SK-N-DZ (cell line): Measurements from ENCODE around the gene CDK6.

Experiments
- DNase-seq: peaks from one replicate; pipeline ENCODE4 v3.0.0-alpha.2; 2015; ENCODE audit warnings: low spot score

Gene CDK6

DNA sequence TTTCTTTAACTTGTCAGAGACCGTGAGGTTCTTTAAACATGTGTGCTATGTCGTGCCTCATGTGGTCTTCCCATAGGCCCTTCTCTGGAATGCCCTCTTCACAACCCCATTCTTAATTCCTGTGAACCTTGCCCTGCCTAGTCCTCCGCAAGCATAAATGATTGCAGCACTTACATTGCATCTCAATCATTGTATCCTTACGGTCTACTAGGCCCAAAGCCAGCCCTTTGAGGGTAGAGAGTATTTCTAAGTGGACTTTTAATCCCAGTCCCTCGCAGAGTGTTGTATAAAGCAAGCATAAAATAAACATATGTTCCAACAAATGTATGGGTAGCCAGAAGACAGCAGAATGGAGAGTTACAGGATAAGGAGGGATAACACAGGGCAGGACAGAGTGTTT lies 154.0 kb downstream of the CDK6 start:
- DNase-seq = no peak

DNA sequence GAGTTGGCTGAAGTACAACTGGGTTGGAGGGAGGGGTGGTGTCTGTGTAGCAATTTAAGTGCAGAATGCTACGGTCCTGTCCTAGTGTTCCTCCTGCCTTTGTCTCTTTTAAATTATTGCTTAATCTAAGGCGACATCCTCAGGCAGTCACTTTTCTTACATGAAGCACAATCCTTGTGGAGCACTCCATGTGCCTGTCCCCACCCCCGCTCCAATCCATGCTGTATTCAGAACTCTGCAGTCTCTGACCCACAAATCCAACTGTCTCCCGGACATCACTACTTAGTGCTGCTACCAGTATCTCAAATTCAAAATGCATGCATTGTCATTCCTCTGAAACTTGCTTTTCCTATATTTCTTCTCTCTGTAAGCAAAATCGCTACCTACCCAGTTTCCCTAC lies 154.7 kb downstream of the CDK6 start:
- no peak for DNase-seq

DNA sequence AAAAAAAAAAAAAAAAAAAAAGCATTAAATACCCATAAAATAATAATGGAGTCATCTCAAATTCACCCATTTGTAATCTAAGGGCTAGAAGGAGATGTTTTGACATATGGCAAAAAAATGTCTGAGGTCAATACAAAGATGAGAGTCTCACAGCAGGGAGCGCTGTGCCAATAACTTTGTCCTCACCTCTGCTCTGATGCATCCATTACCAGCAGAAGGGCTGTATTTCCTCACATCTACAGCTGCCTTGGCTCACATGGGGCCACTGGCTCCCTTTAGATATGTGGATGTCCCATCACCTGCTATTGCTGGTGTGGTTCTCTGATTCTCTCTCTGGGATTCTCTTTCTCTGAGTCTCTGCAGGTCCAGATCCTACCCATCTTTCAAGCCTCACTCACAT lies 155.9 kb downstream of the CDK6 start:
- DNase-seq = no peak

DNA sequence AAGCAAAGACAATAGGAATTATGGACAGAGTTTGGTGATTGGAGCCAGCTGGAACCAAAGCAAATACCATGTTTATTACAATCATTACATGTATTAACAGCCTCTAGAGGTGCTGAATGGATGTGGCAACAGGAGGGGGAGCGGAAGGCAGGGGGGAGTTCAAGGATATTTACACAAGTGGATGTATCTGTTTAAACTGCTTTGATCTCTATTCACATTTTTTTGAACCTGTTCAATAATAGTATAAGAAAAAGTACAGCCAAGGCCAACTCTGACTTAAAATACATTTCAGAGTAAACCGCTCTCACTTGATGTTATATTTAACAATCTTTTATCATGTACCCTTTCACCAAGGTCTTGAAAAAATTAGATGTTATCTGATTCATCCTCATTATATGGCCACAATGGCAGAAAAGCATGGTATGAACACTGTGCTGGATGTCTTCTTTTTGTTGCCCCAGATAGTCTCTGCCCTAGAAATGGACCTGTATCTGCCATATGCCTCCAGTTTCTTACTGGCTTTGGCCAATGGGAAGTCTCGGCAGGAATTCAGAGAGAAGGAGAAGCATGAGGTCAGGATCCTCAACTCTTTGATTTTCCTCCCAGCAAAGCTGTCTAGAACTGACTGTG lies 158.0 kb downstream of the CDK6 start:
- DNase-seq = no peak

DNA sequence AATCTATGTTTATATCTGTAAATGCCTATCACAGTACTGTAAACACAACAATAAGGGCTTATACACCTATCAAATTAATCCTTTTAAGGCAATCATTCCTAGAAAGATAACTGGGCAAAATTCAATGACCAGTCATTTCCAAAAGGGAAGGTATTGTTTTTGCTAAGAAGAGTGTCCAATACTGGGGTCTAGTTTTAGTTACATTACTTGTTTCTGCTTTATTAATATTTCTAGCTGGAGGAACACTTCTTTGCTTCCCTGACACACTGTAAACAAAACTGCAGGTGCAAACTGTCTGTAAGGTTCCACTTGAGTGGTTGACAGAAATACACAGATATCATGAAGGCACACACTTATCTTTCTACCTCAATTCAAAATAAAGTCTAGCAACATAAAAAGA lies 162.0 kb downstream of the CDK6 start:
- no peak for DNase-seq

DNA sequence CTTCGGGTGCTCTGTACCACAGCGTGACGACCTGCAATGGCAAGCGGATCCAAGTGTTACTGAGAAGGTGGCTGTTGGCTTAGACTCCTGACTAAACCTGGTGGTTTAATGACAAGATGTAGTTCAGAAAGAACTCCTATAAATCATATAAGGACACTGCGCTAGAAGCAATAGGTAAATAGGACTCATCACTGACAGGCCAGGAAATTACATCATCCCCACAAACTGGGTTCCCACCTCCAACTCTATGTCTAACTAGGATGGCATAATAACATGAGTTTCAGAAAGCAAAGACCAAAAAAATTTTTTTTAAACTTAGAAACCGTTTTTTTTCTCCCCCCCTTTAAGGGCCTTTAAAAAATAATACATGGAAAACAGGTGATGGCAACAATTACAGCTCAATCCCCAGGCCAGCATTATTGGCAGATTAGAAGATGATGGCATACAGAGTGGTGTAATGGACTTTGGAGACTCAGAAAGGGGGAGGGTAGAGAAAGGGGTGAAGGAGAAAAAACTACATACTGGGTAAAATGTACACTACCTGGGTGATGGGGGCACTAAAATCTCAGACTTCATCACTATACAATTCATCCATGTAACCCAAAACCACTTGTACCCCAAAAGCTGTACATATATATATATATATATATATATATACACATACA lies 164.7 kb downstream of the CDK6 start:
- DNase-seq = no peak

DNA sequence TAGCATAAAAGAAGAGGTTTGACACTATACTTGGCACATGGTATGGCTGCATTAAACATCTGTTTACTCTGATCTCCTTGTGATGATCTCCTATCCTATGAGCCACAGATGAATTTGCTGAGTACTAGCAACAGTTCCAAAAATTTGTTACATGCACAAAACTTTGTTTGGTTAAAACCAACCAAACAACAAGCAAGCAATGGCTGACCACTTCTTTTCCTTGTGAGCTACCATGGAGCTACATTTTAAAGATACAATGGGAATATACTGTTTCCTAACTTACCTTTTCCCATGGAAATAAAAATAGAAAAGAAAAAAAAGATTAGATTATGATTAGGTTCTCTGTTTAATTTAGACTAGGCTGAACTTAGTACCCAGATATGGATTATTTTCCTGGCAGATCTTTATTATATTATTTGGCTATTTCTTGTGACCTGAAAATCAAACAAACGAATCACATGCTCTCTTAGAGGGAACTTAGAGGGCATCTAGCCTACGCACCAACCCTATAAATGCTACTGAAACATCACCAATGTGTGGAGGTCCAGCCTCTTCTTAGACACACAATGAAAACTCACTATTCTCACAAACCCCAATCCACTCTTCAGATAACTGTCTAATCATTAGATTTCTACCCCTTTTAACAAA lies 166.0 kb downstream of the CDK6 start:
- no peak for DNase-seq

DNA sequence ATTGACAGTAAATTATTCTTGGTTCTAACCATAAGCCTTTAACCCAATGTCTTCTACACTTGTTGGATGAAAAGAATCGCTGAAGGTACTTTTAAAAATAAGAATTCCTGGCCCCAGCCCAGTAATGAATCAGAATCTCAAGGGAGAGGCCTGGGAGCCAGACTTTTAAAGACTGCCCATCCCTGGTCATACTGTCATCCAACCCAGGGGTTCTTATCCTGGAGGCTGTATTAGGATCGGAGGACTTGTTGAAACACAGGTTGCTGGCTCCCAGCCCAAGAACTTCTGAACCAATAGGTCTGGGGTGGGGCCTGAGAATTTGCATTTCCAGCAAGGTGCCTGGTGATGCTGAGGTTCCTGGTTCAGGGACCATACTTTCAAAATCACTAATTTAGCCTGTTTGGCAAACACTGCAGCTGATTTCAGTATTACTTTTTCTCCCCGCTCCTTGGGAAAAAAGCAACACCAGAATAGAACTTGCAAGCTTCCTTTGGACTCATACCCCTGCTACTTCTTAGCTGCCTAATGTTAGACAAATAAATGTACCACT lies 166.7 kb downstream of the CDK6 start:
- DNase-seq = no peak

DNA sequence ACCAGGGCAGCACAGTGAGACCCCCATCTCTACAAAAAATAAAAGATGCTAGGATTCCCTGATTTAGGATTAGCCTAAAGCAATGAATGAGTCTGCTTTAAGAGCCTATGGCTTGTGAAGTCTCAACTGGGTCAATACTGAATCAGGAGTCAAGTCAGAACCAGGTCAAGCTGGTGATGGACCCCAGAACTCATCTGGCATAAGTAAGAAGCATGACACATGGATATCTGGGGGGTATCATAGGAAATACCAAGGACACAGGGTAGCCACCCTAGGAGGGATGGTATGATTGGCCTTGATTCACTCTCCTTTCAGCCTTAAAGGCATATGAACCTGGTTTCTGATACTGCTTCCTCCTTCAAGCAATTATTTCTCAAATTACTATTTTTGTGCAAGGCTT lies 167.8 kb downstream of the CDK6 start:
- DNase-seq = no peak

DNA sequence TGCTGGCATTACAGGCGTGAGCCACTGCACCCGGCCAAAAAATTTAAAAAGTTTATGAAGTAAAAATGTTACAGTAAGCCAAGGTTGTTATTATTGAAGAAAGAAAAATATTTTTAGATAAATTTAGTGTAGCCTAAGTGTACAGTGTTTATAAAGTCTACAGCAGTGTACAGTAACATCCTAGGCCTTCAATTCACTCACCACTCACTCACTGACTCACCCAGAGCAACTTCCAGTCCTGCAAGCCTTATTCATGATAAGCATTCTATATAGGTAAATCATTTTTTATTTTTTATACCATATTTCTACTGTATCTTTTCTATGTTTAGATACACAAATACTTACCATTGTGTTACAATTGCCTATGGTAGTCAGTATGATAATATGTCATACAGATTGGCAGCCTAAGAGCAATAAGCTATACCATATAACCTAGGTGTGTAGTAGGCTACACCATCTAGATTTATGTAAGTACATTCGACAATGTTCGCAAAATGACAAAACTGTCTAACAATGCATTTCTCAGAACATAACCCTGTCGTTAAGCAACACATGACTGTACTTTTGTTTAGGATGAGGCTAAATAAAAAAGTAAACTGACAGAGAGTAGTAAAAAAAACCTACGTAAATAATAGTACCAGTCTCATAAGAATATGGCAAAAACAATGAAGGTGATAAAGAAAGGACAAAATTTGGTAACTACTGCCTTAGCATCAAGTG lies 168.4 kb downstream of the CDK6 start:
- no peak for DNase-seq

DNA sequence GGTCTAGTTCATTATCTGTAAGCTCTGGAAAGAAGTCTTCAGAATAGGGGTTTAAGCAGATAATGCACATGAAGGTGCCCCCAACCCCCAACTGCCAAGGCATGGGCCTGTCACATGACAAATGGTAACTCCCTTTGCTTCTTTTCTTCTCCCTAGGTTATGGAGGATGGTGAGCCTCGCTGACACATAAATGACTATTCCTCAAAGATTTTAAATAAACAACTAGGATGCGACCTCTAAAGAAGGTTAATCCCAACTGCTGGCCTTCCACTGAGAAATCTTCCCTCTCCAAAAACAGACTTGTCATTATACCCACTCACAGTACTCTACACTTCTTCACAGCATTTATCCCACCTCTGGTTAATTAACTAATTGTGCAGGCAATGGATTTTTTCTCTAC lies 170.4 kb downstream of the CDK6 start:
- no peak for DNase-seq

DNA sequence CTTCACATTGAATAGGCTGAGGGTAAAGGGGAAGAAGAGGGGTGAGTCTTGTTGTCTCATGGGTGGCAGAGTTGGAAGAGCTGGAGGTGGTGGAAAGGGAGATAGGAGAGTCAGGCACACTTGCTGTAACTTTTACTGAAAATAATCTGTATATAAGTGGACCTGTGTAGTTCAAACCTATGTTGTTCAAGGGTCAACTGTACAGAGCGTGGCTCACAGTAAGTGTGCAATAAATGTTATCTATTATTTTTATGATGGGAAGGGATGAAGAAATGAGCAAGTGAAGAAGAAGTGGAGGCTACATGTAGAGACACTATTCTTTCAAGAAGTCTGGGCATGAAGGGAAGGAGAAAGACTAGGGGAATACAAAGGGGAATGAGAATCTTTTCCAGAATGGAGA lies 174.7 kb downstream of the CDK6 start:
- no peak for DNase-seq

DNA sequence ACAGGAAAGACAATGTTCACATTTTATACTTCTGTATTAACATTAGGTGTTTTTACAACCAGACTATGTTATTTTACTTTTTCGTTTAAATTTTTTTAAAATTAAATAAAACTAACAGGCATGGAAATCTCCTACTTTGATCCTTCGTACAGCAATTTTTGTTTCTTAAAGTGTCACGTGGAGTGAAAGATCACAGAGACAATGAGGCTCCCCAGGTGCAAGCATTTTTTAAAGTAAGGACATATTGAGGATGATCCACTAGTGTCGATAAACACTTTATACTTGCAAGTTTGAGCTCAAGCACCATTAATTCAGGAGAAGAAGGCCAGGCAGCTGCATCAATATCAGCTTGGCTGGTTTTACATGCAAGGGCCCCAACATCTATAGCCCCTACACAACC lies 177.7 kb downstream of the CDK6 start:
- DNase-seq = no peak

DNA sequence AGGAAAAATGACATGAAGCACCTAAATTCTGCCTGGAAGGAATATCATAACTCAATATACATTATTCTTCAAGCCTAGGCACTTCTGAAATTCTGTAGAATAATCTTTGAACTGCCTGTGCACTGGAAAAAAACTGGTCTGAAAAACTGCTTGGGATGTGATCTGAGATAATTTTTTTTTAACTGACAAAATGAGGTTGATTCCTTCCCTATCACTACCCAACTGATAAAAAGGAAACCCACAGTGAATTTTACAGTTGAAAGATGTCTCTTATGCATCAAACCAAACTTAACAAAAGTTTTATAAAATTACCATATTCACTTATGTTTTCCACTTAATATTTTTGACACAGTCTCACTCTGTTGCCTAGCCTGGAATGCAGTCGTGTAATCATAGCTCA lies 179.0 kb downstream of the CDK6 start:
- no peak for DNase-seq

DNA sequence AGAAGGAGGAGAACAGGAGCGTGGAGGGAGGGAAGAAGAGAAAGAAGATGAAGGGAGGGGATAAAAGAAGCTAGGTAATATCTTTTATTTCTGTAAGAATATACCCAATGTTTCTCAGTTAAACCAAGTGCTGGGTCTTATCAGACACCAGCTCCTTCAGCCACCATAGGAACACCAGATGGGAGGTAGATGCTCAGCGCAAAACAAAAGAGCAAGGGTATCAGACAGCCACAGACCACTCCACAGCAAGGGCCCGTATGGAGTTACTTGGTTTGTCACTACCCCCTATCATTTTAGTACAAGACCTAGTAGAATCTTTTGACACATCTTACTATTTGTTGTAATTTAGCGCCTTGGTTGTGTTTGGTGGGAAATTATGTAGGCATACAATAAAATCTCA lies 180.3 kb downstream of the CDK6 start:
- DNase-seq = no peak

DNA sequence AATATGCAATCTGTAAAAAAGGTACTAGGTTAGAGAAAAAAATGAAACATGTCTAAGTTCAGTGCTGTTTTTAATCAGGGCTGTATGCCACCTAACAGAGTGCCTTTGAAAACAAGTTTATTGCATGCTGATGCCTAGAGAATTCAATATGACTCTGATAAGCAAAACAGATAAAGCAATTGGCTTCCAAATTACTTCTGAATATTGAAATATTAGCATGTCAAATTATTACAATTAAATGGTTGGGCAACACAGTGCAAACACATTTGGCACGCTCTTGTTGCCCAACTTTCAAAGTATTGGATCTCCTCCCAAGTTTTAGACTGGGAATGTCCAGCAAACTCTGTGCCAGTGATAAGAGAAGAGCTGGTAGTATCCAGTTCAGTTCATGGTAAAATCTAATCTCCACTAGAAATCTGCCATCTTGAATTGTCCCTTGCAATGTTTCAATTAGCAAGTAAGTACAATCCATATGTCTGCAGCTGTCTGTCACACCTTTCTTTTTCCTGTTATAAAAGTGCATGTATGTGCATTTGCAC lies 181.0 kb downstream of the CDK6 start:
- no peak for DNase-seq

DNA sequence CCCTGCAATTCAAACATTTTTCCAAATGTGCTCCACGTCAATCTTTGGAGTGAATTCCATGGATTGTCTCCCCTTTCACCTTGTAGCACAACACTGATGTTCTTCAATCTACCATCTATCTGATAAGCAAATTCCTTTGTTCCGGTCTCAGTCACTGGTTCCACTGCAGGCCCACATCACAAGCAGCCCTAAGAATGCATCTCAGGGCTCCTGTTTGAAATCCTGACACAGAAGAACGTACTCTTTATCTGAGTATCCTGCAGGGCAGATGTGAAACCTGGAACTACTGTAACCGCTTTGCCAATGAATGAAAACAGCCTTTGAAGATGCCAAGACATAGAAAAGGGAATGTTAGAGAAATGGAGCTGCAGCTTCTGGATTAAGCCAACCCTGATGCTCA lies 183.2 kb downstream of the CDK6 start:
- no peak for DNase-seq

DNA sequence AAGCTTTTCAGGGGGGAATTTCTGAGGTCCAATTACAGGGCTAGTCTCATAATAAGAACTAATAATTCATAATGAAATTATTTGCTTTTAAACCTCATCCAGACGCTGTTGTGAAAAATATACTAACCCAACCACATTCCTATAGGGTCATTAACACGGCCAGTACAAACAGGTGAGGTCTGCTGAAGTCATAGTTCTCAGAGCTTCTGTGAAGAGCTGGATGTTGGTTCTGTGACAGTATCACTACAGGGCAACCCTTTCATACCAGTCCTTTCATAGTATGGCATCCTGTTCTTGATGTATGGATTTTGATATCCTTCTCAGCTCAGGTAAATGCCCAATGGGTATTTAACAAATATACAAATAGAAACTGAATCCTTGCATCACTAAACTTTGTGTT lies 183.8 kb downstream of the CDK6 start:
- no peak for DNase-seq

DNA sequence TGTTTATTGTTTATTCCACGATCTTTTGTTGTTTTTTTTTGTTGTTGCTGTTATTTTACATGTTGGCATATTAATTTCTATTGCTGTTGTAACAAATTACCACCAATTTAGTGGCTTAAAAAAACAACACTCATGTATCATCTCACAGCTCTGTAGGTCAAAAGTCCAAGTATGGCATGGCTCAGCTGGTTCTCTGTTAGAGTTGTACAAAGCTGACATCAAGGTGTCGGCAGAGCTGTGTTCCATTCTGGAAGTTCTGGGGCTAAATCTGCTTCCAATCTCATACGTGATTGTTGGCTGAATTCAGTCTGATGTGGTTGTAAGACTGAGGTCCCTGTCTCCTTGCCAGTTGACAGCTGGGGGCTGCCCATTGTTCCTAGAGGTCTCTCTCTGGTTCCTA lies 186.0 kb downstream of the CDK6 start:
- DNase-seq = no peak

DNA sequence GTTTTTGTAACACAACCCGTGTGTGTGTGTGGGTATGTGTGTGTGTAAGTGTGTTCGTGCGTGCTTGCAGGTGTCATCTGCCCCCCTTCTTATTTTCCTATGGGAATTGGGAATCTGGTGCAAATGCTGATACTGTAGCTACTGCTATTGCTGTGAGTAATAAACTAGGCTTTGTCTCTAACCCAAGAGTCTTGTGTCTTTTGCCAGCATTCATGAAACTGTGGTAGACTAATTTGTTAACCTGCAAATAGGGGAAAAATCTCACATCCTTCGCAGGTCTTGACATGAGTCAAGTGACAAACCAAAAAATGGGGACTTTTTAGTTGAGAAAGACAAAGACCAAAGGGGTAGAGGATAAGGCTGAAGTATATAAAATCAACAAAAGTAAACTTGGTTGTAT lies 188.3 kb downstream of the CDK6 start:
- no peak for DNase-seq

DNA sequence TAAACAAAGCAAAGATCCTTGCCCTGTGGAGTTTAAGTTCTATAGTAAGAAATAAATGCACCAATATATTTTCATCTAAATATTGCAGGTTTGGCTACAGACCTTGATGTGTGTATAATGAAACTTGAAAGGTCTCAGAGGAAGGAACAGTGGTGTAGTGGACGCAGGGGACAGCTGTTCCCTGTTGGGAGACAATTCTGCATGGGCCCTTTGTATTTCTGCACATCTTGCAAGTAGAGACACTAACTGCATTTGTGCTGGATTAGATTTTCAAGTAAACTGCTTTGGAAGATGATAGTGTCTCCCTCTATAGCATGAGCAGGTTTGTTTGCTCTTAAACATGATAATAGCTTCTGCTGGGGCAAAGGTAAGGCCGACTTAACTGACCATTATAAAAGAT lies 188.7 kb downstream of the CDK6 start:
- DNase-seq = no peak

DNA sequence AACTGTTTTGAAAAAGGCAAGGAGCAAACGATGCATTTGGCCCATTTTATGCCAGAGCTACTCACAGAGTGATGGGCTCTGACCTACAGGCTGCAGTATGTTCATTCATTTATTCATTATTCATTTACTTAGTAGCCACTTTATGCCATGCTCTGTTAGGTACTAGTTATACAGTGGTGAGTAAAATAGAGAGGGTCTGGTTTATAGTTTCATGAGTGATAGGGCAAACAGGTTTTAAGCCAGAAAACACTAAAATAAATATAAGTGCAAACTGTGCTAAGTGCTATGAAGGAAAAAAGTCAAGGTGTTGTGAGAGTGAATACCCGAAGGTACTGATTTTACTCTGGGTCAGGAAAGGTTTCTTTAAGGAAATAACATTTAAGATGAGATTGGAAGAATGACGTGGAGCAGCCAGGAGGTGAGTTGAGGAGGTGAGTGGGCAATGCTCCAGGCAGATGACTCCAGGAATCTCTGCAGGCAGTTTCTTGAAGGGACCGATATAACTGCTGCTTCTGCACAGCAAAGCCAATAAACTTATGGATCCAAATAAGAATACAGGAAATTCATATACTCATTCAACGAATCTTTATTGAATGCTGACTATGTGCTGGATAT lies 189.3 kb downstream of the CDK6 start:
- no peak for DNase-seq
